ENCODE results near the gene CDCA4.

- no peak for TF ChIP-seq POLR2AphosphoS5 (IDR thresholded peaks at IDR 0.05)
- TF ChIP-seq POLR2A (IDR thresholded peaks at IDR 0.05): no peak
- no peak for TF ChIP-seq CTCF (IDR thresholded peaks at IDR 0.05)
Observed at GRCh38 chr14:105018414-105018813, 2.5 kb downstream of the CDCA4 start.
